ENCODE results near the gene PCDHGA2. TPM values are rescaled to one million over a fixed set of nuclear protein-coding genes. Genes with fewer than 3 reads are reported as not detected.

The PCDHGA2 gene
- 0.42 and 0.79 TPM in 2 replicates for total RNA-seq

GRCh38 chr5:141338538-141339306 is at the start of gene PCDHGA2:
TSS of gene PCDHGA2 (plus strand) at chr5:141338760.

GRCh38 chr5:141303756-141304155 is 34.8 kb upstream of the PCDHGA2 start, which contains the start of gene SLC25A2:
TSS of gene SLC25A2 (minus strand) at chr5:141304049. CDS start at chr5:141303865, 184 bp downstream.

GRCh38 chr5:141320225-141321169 is 18.1 kb upstream of the PCDHGA2 start, which contains the start of gene TAF7:
TSS of gene TAF7 (minus strand) at chr5:141320784. CDS start at chr5:141320044, 740 bp downstream.

GRCh38 chr5:141330299-141331080 is 8.1 kb upstream of the PCDHGA2 start, which contains the start of gene PCDHGA1:
TSS of gene PCDHGA1 (plus strand) at chr5:141330514.

GRCh38 chr5:141343242-141343952 is 4.8 kb downstream of the PCDHGA2 start, which contains the start of gene PCDHGA3:
TSS of gene PCDHGA3 (plus strand) at chr5:141343829. CDS start at chr5:141344034, 205 bp downstream.

GRCh38 chr5:141349917-141350619 is 11.5 kb downstream of the PCDHGA2 start, which contains the start of gene PCDHGB1:
TSS of gene PCDHGB1 (plus strand) at chr5:141350099. CDS start at chr5:141350261, 162 bp downstream.

GRCh38 chr5:141354900-141355469 is 16.4 kb downstream of the PCDHGA2 start, which contains the start of gene PCDHGA4:
TSS of gene PCDHGA4 (plus strand) at chr5:141355021. CDS start at chr5:141355108, 87 bp downstream.

GRCh38 chr5:141359790-141360426 is 21.3 kb downstream of the PCDHGA2 start, which contains the start of gene PCDHGB2:
TSS of gene PCDHGB2 (plus strand) at chr5:141359994. CDS start at chr5:141360136, 142 bp downstream.

GRCh38 chr5:141363952-141364660 is 25.5 kb downstream of the PCDHGA2 start, which contains the start of gene PCDHGA5:
TSS of gene PCDHGA5 (plus strand) at chr5:141364162. CDS start at chr5:141364331, 169 bp downstream.

GRCh38 chr5:141369994-141370848 is 31.7 kb downstream of the PCDHGA2 start, which contains the start of gene PCDHGB3:
TSS of gene PCDHGB3 (plus strand) at chr5:141370242. CDS start at chr5:141370395, 153 bp downstream.

GRCh38 chr5:141373673-141374317 is 35.2 kb downstream of the PCDHGA2 start, which contains the start of gene PCDHGA6:
TSS of gene PCDHGA6 (plus strand) at chr5:141373891. CDS start at chr5:141374084, 193 bp downstream.

GRCh38 chr5:141382469-141383294 is 44.1 kb downstream of the PCDHGA2 start, which contains the start of gene PCDHGA7:
TSS of gene PCDHGA7 (plus strand) at chr5:141382742. CDS start at chr5:141382900, 158 bp downstream.

GRCh38 chr5:141387557-141388311 is 49.2 kb downstream of the PCDHGA2 start, which contains the start of gene PCDHGB4:
TSS of gene PCDHGB4 (plus strand) at chr5:141387698. CDS start at chr5:141387885, 187 bp downstream.

GRCh38 chr5:141392429-141393198 is 54.1 kb downstream of the PCDHGA2 start, which contains the start of gene PCDHGA8:
TSS of gene PCDHGA8 (plus strand) at chr5:141392633. CDS start at chr5:141392814, 181 bp downstream.

